ENCODE measurements around the gene PLAAT5. TPM values are rescaled to one million over a fixed set of nuclear protein-coding genes. Genes with fewer than 3 reads are reported as not detected.

Gene PLAAT5
- polyA plus RNA-seq, 3 donors = 0.07 to 0.62 TPM; not detected in 1

- Mint-ChIP-seq H3K9me3 (no peaks in the 10 kb centered on the region), H3K4me1 (peaks cover 63% of the 10 kb centered on the region), H3K36me3 (peaks cover 30 to 45% of the 10 kb centered on the region in 2 donors), H3K4me3 (peak overlapping the region; percentile 45 to 93), H3K27me3 (ENCODE audit: low read depth in 3 of 3) (peaks cover 0 to 2% (median 0%) of the 10 kb centered on the region in 3 donors), H3K27ac (peak overlapping the region in 6 of 7 donors; percentile 57 to 97 (median 86))
- 91% methylated on average over 1 of the region's 2 CpGs for WGBS (ENCODE audit: insufficient coverage)
- no peak for DNase-seq
- no peaks in the 10 kb centered on the region for H3K27me3 ChIP-seq (ENCODE audit: control insufficient read depth in 2 of 2, insufficient read depth in 2 of 2, low read length in 2 of 2)
- H3K9ac ChIP-seq (ENCODE audit: insufficient read depth, low read length, poor library complexity, severe bottlenecking) = no peak overlapping the region
- peaks cover 65 to 66% of the 10 kb centered on the region in 2 donors for H3K4me1 ChIP-seq (ENCODE audit: control insufficient read depth in 1 of 2, insufficient read depth in 2 of 2, low read length in 2 of 2)
- H3K4me2 ChIP-seq (replicated peaks; ENCODE audit: extremely low read depth, low read length, poor library complexity, severe bottlenecking) = peak overlapping the region; percentile 87
- no peaks in the 10 kb centered on the region for H4K20me1 ChIP-seq (ENCODE audit: insufficient read depth, low read length)
- intact Hi-C loops (cut with micrococcal nuclease) = loop anchor here in 1 of 2 donors (10.0 kb wide), 1 partner anchor 117 kb away; no protein-coding TSS in a partner anchor
- H2AFZ ChIP-seq (ENCODE audit: insufficient read depth, low read depth, low read length, poor library complexity, severe bottlenecking) = no peak overlapping the region
- peak overlapping the region; percentile 0 to 79 (median 18) for H3K4me3 ChIP-seq (replicated peaks in 1 of 3; ENCODE audit: low read depth in 2 of 3, low read length in 3 of 3)
- peaks cover 35 to 42% of the 10 kb centered on the region in 2 donors for H3K36me3 ChIP-seq (replicated peaks in 1 of 2; ENCODE audit: control insufficient read depth in 1 of 2, insufficient read depth in 2 of 2, low read length in 2 of 2)
- peak overlapping the region; percentile 18 to 60 for H3K27ac ChIP-seq (ENCODE audit: low read depth in 1 of 2, low read length in 2 of 2)
- no peaks in the 10 kb centered on the region for H3K9me3 ChIP-seq (replicated peaks in 1 of 2; ENCODE audit: control insufficient read depth in 1 of 2, insufficient read depth in 1 of 2, low read length in 2 of 2)
- TF ChIP-seq CTCF (IDR thresholded peaks at IDR 0.05) = no peak
- H3K79me2 ChIP-seq (ENCODE audit: insufficient read depth, low read length) = peaks cover 22% of the 10 kb centered on the region
These were observed 16.5 kb upstream of the PLAAT5 start for GRCh38 chr11:63507511-63507910.

- H3K27ac Mint-ChIP-seq = peak overlapping the region; percentile 78 to 97 (median 92)
These were observed 15.9 kb upstream of the PLAAT5 start for GRCh38 chr11:63506876-63507275.

More at GRCh38 chr11:63506876-63507275, 15.9 kb upstream of the PLAAT5 start:
- Mint-ChIP-seq H3K4me1 (peaks cover 70% of the 10 kb centered on the region), H3K27me3 (ENCODE audit: low read depth in 3 of 3) (peaks cover 0 to 2% (median 0%) of the 10 kb centered on the region in 3 donors), H3K36me3 (peaks cover 30 to 39% of the 10 kb centered on the region in 2 donors), H3K4me3 (peak overlapping the region; percentile 77 to 93), H3K9me3 (peaks cover 0 to 4% (median under 1%) of the 10 kb centered on the region in 7 donors)
- WGBS (ENCODE audit: insufficient coverage) = no CpG with 5 or more reads among the region's 2 CpGs
- Histone ChIP-seq H4K20me1 (ENCODE audit: insufficient read depth, low read length) (no peaks in the 10 kb centered on the region), H3K9ac (ENCODE audit: insufficient read depth, low read length, poor library complexity, severe bottlenecking) (peak overlapping the region; percentile 44), H3K9me3 (replicated peaks in 1 of 2; ENCODE audit: control insufficient read depth in 1 of 2, insufficient read depth in 1 of 2, low read length in 2 of 2) (no peaks in the 10 kb centered on the region), H3K4me1 (ENCODE audit: control insufficient read depth in 1 of 2, insufficient read depth in 2 of 2, low read length in 2 of 2) (peaks cover 71 to 73% of the 10 kb centered on the region in 2 donors), H3K27ac (ENCODE audit: low read depth in 1 of 2, low read length in 2 of 2) (peak overlapping the region; percentile 43 to 60), H3K27me3 (ENCODE audit: control insufficient read depth in 2 of 2, insufficient read depth in 2 of 2, low read length in 2 of 2) (no peaks in the 10 kb centered on the region), H3K79me2 (ENCODE audit: insufficient read depth, low read length) (peaks cover 22% of the 10 kb centered on the region), H3K36me3 (replicated peaks in 1 of 2; ENCODE audit: control insufficient read depth in 1 of 2, insufficient read depth in 2 of 2, low read length in 2 of 2) (peaks cover 29 to 36% of the 10 kb centered on the region in 2 donors), H3K4me3 (replicated peaks in 1 of 3; ENCODE audit: low read depth in 2 of 3, low read length in 3 of 3) (peak overlapping the region; percentile 32 to 79 (median 36)), H2AFZ (ENCODE audit: insufficient read depth, low read depth, low read length, poor library complexity, severe bottlenecking) (peak overlapping the region; percentile 38), H3K4me2 (replicated peaks; ENCODE audit: extremely low read depth, low read length, poor library complexity, severe bottlenecking) (peak overlapping the region; percentile 87)
- TF ChIP-seq CTCF (IDR thresholded peaks at IDR 0.05) = no peak
- intact Hi-C loops (cut with micrococcal nuclease) = loop anchor here in 1 of 2 donors (10.0 kb wide), 1 partner anchor 118 kb away; no protein-coding TSS in a partner anchor
- no peak for DNase-seq
